K562 (cell line): ENCODE measurements around the gene CRACR2B. TPM values are rescaled to one million over a fixed set of nuclear protein-coding genes. Genes with fewer than 3 reads are reported as not detected.

ENCODE experiments used
- CHD4 ChIP-seq: fragments of 200-600 bp; sonication (generic); IDR thresholded peaks from 3 replicates; pipeline ENCODE4 v1.6.1; 2012; ENCODE audit warnings: low read depth, mild to moderate bottlenecking, mixed read lengths, low read length, inconsistent platforms; ENCODE audit not compliant: insufficient read depth, insufficient replicate concordance, poor library complexity, severe bottlenecking
- CLOCK ChIP-seq: fragments of 250-450 bp; sonication (Bioruptor Pico); IDR thresholded peaks from 2 replicates; pipeline ENCODE4 v1.4.0; 2020; ENCODE audit warnings: mild to moderate bottlenecking, moderate library complexity, borderline replicate concordance
- CTBP1 ChIP-seq: fragments of 450-650 bp; IDR thresholded peaks from 2 replicates; pipeline ENCODE4 v1.6.1; 2016; ENCODE audit warnings: borderline replicate concordance
- CTCF ChIP-seq, 3 experiments: IDR thresholded peaks in 2 of 3; conservative IDR thresholded peaks in 1 of 3; 2 replicates each; pipeline ENCODE4 v1.5.1; 2011 to 2012; ENCODE audit warnings: low read length in 3 of 3, mild to moderate bottlenecking in 3 of 3, control low read depth in 2 of 3, improper control_type of control experiment in 1 of 3, inconsistent platforms in 1 of 3, low read depth in 1 of 3, mixed read lengths in 1 of 3, moderate library complexity in 1 of 3; ENCODE audit not compliant: insufficient read depth in 2 of 3
- CTCFL ChIP-seq: IDR thresholded peaks from 2 replicates; pipeline ENCODE4 v1.6.1; 2011; ENCODE audit warnings: borderline replicate concordance, low read depth, mild to moderate bottlenecking, moderate library complexity, low read length; ENCODE audit not compliant: insufficient read depth, poor library complexity, severe bottlenecking
- ERF ChIP-seq: fragments of 450-650 bp; formaldehyde crosslinking; IDR thresholded peaks from 2 replicates; pipeline ENCODE4 v1.4.0; 2020; ENCODE audit warnings: mild to moderate bottlenecking, mixed read lengths
- GTF2F1 ChIP-seq: IDR thresholded peaks from 2 replicates; pipeline ENCODE4 v1.6.1; 2011; ENCODE audit warnings: low read depth, low read length, improper control_type of control experiment
- HDAC3 ChIP-seq: fragments of 450-650 bp; IDR thresholded peaks from 2 replicates; pipeline ENCODE4 v1.6.1; 2018; ENCODE audit warnings: borderline replicate concordance, mild to moderate bottlenecking, moderate library complexity; ENCODE audit not compliant: partially characterized antibody
- HMGXB4 ChIP-seq: sonication (generic); formaldehyde crosslinking; IDR thresholded peaks from 2 replicates; pipeline ENCODE4 v1.8.1; 2023; ENCODE audit warnings: mild to moderate bottlenecking, missing genetic modification reagents
- NFIC ChIP-seq: fragments of 450-650 bp; IDR thresholded peaks from 2 replicates; pipeline ENCODE4 v1.6.1; 2017; ENCODE audit warnings: mild to moderate bottlenecking, inconsistent platforms
- OTX1 ChIP-seq: fragments of 450-650 bp; formaldehyde crosslinking; IDR thresholded peaks from 2 replicates; pipeline ENCODE4 v1.4.0; 2022; ENCODE audit warnings: mild to moderate bottlenecking
- PHB ChIP-seq: fragments of 250-450 bp; sonication (Bioruptor Pico); IDR thresholded peaks from 2 replicates; pipeline ENCODE4 v1.5.0; 2021
- PHB2 ChIP-seq: fragments of 450-650 bp; IDR thresholded peaks from 2 replicates; pipeline ENCODE4 v1.6.1; 2017; ENCODE audit warnings: low read depth
- POLR2A ChIP-seq: fragments of 450-650 bp; conservative IDR thresholded peaks from 2 replicates; pipeline ENCODE4 v1.6.1; 2016
- POLR2G ChIP-seq: fragments of 200-400 bp; formaldehyde crosslinking; IDR thresholded peaks from 2 replicates; pipeline ENCODE4 v1.6.1; 2017; ENCODE audit warnings: low read depth, mild to moderate bottlenecking, antibody characterized with exemption, low read length, moderate library complexity
- RBM39 ChIP-seq: fragments of 200-400 bp; formaldehyde crosslinking; optimal IDR thresholded peaks from 2 replicates; pipeline ENCODE3; 2018; ENCODE audit warnings: low read depth, low read length
- SREBF1 ChIP-seq: fragments of 150-350 bp; IDR thresholded peaks from 2 replicates; pipeline ENCODE4 v1.6.1; 2014; ENCODE audit warnings: antibody characterized with exemption, low read depth, low read length, borderline replicate concordance
- WHSC1 ChIP-seq: IDR thresholded peaks from one replicate; pipeline ENCODE4 v1.6.1; 2012; ENCODE audit warnings: low read length, control low read depth, inconsistent platforms
- ZNF165 ChIP-seq: fragments of 250-450 bp; sonication (Bioruptor Pico); IDR thresholded peaks from 2 replicates; pipeline ENCODE4 v1.4.0; 2020; ENCODE audit warnings: borderline replicate concordance
- polyA plus RNA-seq, 8 experiments: library from polyadenylated mRNA; depleted of rRNA in 4 of 8; stranded (reverse) in 5 of 8; unstranded in 3 of 8; fragments of >200 nt; fragmentation: Nextera tagmentation in 2 of 8; fragmentation: Illumina TruSeq in 1 of 8; extraction: Ambion mirVana in 2 of 8; extraction: Trizol in 1 of 8; gene quantifications; 2 replicates each; pipeline versions ENCODE4 v1.2.1 to v1.2.3, GENCODE V29; 2011 to 2014; ENCODE audit warnings: inconsistent platforms in 1 of 8, missing spikeins in 1 of 8
- total RNA-seq, 7 experiments: library from RNA; depleted of rRNA in 6 of 7; stranded (reverse); fragments of >200 nt in 6 of 7; fragmentation: Illumina TruSeq in 2 of 7; extraction: Trizol in 2 of 7; gene quantifications; 2 replicates each; pipeline versions ENCODE4 v1.2.1 to v1.2.3, GENCODE V29; 2011 to 2021; ENCODE audit warnings: low replicate concordance in 1 of 7

Gene CRACR2B
- total and polyA plus RNA-seq, 9 of the 15 experiments (the other 6 are each of a cell fraction or from before 2014, with no cell fraction given) = 0.10 to 51.0 (median 6.0) TPM

- TF ChIP-seq GTF2F1 (no peak), CTCFL (peak; percentile 19), POLR2G (peak; percentile 45), OTX1 (CRISPR knock-in tag) (no peak), ERF (CRISPR knock-in tag) (no peak), CTCF (IDR thresholded peaks at IDR 0.05 in 2 of 3, conservative IDR thresholded peaks at IDR 0.05 in 1 of 3; ENCODE audit: insufficient read depth in 2 of 3, low read depth in 1 of 3, low read length in 3 of 3) (peak; percentile 5 to 14 (median 7); a peak in 1 of 6 replicates), HDAC3 (no peak), PHB2 (no peak), CLOCK (CRISPR knock-in tag) (no peak), RBM39 (no peak), PHB (CRISPR knock-in tag) (no peak), ZNF165 (CRISPR knock-in tag) (no peak), SREBF1 (no peak), NFIC (no peak), POLR2A (peak; percentile 14; the same call in 1 of the 2 replicates), CHD4 (no peak), WHSC1 (no peak), HMGXB4 (CRISPR knock-in tag) (no peak), CTBP1 (no peak)
Measured at GRCh38 chr11:811446-812245, 16.1 kb upstream of the CRACR2B start (continued).
